Esophagus mucosa (tissue), 1 donor: Measurements from ENCODE around the gene ZNF621. TPM values are rescaled to one million over a fixed set of nuclear protein-coding genes. Genes with fewer than 3 reads are reported as not detected.
A peak's percentile ranks its signal among the peaks of the same experiment; 100 is the strongest.

Experiments used
- ATAC-seq: fragments of 200-7000 bp; cut with Tn5 transposase; one replicate; pipeline ENCODE4 v1.9.1; 2020
- total RNA-seq: library from RNA; stranded (reverse); gene quantifications from one replicate; pipeline ENCODE4 v1.2.4, GENCODE V29; 2023
- donor health status: DM: yes; HTN: yes; CAD: no.

ZNF621 gene
- 11.5 TPM for total RNA-seq

GRCh38 chr3:40524568-40525285 is at the start of gene ZNF621:
Gene ZNF621 (plus strand): TSS chr3:40524960. CDS start chr3:40525841, 881 bp downstream.
- ATAC-seq: peak; percentile 98

DNA sequence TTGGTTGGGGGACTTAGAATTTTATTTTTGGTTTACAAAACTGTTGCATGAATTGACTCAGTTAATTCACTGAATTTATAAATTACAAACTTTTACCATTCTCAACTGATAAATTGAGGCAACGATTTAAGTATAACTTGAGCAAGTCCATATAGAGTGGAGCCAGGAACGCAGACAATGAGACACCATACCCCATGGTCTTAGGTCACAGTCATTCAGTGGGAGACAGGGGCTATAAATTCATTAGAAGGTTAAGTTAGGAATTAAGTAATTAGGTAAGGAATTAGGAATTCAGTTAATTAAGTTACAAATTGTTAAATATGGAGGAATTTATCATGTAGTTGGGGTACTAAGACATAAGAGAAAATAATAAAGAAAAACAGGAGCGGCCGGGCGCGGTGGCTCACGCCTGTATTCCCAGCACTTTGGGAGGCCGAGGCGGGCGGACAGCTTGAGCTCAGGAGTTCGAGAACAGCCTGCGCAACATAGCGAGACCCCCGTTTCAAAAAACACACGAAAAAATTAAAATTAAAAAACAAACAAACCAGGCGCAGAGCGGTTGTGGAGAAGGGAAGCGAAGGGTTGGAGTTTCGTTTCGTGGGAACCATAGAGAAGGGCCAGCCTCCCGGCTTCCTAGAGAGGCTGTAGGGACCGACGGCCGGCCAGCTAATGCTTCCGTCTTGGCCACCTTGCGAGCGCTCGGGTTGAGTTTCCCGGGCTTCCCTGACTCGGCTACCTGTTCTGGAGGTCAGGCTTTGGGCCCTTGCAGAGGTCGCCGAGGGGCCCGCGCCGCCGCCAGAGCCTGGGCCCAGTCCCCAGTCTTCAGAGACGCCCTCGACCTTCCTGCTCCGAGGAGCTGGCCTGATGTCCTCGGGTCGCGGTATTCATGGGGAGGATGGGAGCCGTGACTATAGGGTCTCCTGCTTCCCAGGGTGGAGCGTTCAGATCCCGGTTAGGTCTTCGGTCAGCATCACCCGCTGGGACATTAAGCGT is 48.0 kb upstream of the ZNF621 start, which contains the start of gene ZNF619:
Gene ZNF619, plus strand, starts transcription at position 645 of the 993 bp plus-strand sequence. CDS start 858 bp downstream, outside the sequence.
- peak; percentile 81 for ATAC-seq

DNA sequence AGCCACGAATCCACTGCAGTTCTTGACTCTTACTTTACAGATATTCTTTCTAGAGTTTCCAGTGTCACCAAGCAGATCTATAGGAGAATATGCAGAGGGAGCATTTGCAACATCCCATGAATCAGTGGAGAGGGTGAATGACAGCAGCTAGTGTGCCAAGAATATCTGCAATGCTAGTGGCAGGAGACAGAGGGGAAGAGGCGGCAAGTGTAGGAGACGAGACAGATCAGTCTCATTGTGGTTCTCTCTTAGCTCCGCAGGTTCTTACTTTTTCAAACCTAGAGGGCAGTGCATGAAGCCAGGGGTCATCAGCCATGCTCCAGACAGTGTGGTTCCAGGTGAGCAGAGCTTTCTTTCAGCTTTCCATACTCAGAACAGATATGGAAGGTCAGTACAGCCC is 47.1 kb upstream of the ZNF621 start:
- peak; percentile 48 for ATAC-seq

GRCh38 chr3:40487172-40487571 is 37.6 kb upstream of the ZNF621 start:
- ATAC-seq: no peak

DNA sequence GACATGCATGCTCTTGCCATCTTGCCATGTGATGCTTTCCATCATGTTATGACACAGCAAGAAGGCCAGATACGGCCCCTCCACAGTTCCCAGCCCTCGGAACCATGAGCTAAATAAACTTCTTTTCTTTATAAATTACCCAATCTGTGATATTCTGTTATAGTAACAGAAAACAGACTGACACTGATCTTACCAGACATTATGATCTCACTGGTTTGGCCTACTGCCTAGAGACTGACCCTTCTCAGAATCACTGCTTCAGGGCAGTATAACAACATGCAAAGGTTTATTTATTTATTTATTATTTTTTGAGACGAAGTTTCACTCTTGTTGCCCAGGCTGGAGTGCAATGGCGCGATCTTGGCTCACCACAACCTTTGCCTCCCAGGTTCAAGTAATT is 33.8 kb upstream of the ZNF621 start:
- ATAC-seq: no peak

DNA sequence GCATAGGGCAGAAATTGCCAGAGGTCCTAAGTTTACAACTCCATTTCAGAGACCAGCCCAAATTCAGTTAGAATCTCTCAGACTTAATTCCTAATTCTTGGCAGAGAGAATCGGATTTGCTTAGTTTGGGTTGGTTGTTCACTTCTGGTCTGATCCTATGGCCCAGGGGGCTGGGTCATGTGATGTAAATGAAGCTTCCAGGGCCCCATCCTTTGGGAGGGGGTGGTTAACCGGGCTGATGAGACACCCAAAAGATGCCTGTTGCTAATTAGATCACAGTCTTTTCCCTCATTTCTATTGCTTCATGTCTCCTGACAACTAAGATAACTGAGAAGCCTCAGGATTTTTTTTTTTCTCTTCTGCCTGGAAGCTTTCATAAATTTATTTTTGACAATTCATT is 30.1 kb upstream of the ZNF621 start:
- no peak for ATAC-seq

DNA sequence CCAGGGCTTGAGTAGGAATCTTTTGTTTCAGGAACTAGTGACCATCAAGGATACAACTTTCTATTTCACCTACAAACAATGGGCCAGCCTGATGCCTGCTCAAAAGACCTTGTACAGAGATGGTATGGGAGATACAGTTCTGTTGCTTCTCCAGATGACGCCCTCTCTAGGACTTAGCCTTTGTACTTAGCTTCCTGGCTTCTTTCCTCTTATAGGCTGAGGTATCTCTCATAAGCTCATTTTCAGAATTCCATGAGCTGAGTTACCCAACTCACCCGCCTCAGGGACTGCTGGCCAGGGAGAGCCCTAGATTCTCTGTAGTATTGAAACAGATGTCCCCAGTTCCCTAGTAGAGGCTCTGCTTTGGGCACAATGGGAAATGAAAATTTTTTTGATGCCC is 27.5 kb upstream of the ZNF621 start:
- no peak for ATAC-seq

DNA sequence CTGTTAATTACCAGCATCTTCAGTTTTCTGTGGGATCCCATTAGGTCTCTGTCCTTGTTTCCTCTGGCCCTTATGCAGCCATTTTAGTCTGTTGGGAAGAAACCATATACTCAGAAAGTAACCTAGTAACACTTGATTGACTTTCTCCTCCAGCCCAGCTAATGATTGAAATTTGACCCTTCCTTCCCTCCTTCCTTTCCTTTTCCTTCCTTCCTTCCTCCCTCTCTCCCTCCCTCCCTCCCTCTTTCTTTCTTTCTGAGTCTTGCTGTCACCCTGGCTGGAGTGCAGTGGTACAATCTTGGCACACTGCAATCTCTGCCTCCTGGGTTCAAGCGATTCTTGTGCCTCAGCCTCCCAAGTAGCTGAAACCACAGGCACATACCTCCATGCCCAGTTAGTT is 24.8 kb upstream of the ZNF621 start:
- ATAC-seq: no peak

DNA sequence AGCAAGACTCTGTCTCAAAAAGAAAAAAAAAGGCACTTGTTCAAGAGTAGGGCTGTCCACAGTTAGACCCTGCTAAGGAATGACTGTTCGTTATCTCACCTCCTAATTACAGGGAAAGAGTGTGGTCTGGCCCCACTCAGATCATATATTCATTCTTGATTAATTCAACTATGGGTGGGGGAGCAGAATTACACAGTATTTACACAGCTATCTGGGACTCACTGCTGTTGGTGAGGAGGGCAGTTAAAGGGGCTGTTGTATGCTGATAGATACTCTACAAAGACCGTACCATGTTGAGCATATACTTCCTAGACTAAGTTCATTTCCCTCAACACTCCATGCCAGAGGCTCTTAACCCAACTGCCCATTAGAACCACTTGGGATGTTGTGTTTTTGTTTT is 22.7 kb upstream of the ZNF621 start:
- ATAC-seq: no peak

GRCh38 chr3:40504636-40505430 is 19.9 kb upstream of the ZNF621 start:
- ATAC-seq: peak; percentile 86

GRCh38 chr3:40505599-40506462 is 18.9 kb upstream of the ZNF621 start, which contains the start of gene ZNF620:
Gene ZNF620 (plus strand): TSS chr3:40506039. CDS start chr3:40506353, 314 bp downstream.
- peak; percentile 55 for ATAC-seq

GRCh38 chr3:40511031-40511718 is 13.6 kb upstream of the ZNF621 start:
- no peak for ATAC-seq

GRCh38 chr3:40516201-40516600 is 8.6 kb upstream of the ZNF621 start:
- ATAC-seq: no peak

GRCh38 chr3:40518067-40518466 is 6.7 kb upstream of the ZNF621 start:
- no peak for ATAC-seq

- no peak for ATAC-seq
Observed at GRCh38 chr3:40518848-40519247, 5.9 kb upstream of the ZNF621 start.

- ATAC-seq: no peak
Observed at GRCh38 chr3:40521254-40521653, 3.5 kb upstream of the ZNF621 start.

GRCh38 chr3:40523781-40524180 is 979 bp upstream of the ZNF621 start:
- ATAC-seq: no peak

DNA sequence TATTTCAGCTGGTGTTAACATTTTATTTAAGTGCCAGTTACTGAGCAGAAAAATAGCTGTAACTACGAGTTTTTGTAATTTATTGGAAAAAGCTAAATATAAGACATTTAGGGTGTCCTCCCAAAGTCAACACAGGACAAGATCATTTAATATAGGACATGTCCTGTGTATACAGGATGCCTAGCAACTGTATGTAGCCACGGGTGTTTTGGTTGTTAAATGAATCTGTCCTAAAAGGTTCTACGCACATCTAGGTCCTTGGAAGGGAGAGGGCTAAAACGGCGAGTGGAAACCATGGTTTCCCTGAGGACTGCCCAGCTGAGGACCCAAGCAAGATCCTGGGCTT is 565 bp upstream of the ZNF621 start:
- ATAC-seq: no peak

GRCh38 chr3:40528426-40528825 is 3.7 kb downstream of the ZNF621 start:
- ATAC-seq: no peak

DNA sequence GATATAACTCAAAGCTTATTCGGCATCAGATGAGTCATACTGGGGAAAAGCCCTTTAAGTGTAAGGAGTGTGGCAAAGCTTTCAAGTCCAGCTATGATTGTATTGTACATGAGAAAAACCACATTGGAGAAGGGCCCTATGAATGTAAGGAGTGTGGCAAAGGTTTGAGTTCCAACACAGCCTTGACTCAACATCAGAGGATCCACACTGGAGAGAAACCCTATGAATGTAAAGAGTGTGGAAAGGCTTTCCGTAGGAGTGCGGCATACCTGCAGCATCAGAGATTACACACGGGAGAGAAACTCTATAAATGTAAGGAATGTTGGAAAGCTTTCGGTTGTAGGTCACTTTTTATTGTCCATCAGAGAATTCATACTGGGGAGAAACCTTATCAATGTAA is 7.5 kb downstream of the ZNF621 start:
- ATAC-seq: no peak

- ATAC-seq: no peak
Observed at GRCh38 chr3:40534283-40534682, 9.5 kb downstream of the ZNF621 start.
